VCaP (cell line): ENCODE measurements around the gene USP9X.

Experiments
- H3K27ac ChIP-seq: fragments of 450-650 bp; 2 replicates; pipeline ENCODE4 v1.5.1; 2017
- TF ChIP-seq, protein P1 (sequence below): fragments of 450-650 bp; conservative IDR thresholded peaks from 2 replicates; pipeline ENCODE4 v1.5.1; 2017; ENCODE audit warnings: mild to moderate bottlenecking, moderate library complexity

Gene USP9X

DNA sequence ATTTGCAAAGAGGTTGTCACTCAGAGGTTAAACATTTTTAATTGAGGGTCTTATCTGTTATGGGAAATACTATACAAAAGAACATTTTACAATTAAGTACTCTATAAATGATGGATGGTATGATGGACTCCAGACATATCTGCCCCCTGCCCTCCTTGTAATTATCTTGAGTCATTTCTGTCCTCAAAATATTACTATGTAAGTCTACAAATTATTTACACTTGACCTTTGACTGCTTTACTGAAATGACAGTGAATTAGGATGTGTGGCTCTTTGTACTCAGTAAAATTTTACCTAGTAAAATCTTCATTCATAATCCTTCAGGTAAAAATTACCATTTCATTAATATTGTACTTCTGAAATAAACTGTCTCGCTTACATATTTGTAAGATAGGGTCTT lies 46.5 kb downstream of the USP9X start:
- TF ChIP-seq, protein P1, sequence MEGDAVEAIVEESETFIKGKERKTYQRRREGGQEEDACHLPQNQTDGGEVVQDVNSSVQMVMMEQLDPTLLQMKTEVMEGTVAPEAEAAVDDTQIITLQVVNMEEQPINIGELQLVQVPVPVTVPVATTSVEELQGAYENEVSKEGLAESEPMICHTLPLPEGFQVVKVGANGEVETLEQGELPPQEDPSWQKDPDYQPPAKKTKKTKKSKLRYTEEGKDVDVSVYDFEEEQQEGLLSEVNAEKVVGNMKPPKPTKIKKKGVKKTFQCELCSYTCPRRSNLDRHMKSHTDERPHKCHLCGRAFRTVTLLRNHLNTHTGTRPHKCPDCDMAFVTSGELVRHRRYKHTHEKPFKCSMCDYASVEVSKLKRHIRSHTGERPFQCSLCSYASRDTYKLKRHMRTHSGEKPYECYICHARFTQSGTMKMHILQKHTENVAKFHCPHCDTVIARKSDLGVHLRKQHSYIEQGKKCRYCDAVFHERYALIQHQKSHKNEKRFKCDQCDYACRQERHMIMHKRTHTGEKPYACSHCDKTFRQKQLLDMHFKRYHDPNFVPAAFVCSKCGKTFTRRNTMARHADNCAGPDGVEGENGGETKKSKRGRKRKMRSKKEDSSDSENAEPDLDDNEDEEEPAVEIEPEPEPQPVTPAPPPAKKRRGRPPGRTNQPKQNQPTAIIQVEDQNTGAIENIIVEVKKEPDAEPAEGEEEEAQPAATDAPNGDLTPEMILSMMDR, result no peak
- no peak overlapping the region for H3K27ac ChIP-seq

GRCh38 chrX:41133551-41133950 lies 48.3 kb downstream of the USP9X start:
- H3K27ac ChIP-seq, result no peak overlapping the region
- TF ChIP-seq, protein P1, result no peak

DNA sequence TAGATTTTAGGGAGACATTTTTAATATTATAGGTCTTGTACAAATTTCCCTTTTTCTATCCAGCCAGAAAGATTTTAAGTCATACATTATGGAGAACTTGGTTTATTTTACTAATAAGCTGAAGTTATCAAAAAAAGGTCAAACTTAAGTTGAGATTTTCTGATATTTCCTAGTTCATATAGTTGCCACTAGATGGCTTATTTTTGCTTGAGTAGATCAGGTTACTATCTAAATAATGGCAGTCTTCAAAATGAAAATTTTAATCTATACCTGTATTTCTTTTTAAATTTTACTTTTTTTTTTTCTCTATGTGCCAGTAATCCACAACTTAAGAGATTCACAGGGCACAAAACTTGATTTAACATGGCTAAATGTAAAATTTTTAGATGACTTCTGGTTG lies 52.3 kb downstream of the USP9X start:
- TF ChIP-seq, protein P1, result peak; percentile 62
- no peak overlapping the region for H3K27ac ChIP-seq

GRCh38 chrX:41142130-41142910 lies 57.1 kb downstream of the USP9X start:
- TF ChIP-seq, protein P1, result no peak
- no peak overlapping the region for H3K27ac ChIP-seq

DNA sequence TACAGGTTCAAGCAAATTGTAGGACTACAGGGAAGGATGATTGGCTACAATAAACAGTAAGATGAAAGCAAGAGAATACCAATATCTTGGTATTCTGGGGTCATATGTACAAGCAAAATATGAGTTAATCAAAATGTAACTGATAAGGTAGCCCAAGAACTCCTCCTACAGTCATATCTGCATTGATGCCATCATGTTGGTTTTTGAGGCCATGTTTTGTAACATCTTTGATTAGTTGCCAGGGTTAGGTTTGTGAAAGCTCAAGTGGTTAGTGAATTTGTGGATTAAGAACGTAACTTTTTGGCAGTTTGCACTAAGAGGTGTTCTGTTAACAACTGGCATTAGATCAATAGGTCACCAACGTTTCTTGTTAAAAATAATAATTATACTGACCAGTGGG lies 59.6 kb downstream of the USP9X start:
- H3K27ac ChIP-seq, result no peak overlapping the region
- TF ChIP-seq, protein P1, result no peak

DNA sequence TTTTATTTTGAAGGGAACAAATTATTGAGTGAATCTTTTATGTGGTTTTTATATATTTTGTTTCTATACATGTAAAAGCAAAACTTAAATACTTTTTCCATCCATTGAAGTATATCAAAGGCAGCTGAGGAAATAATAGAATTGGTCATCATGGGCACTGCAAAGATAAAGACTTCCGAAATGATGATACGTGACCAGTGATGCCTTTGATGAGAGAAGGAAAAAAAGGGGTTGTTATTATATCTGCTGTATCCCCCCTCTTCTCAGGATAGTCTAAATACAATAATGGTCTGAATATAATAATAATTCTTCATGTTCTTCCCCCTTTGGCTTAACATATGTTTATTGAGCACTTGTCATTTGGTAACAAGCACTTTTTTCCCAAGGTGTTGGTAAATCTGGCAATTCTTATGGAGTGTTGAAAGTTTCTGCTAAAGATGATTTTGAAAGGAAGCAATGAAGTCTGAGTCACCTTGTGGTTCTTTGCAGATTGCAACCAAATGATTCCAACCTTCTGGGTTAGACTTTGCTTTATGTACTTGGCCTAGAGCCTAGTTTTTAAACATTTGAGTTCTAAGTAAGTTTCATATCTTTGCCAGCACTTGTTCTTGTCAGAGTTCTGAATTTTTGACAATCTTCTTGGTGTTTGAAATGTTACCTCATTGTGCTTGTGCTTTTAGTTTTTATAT lies 60.8 kb downstream of the USP9X start:
- H3K27ac ChIP-seq, result no peak overlapping the region

GRCh38 chrX:41148553-41148952 lies 63.3 kb downstream of the USP9X start:
- no peak overlapping the region for H3K27ac ChIP-seq
- TF ChIP-seq, protein P1, result no peak

More for the DNA sequence above, 60.8 kb downstream of the USP9X start:
- TF ChIP-seq, protein P1, result no peak
